MM.1S (cell line): ENCODE measurements around the gene HPCAL1.
"Not testable (repeated sequence)": the region's sequence is repeated elsewhere in the genome, so short reads cannot be mapped to it uniquely, and the experiment has no call there.

Experiments
- DNase-seq: peaks from one replicate; pipeline ENCODE4 v3.0.0-alpha.2; 2015
- H2AFZ ChIP-seq: fragments of 300-600 bp; sonication (generic); 2 replicates; pipeline ENCODE4 v1.6.0; 2016; ENCODE audit warnings: antibody characterized with exemption, low read length
- H3F3A ChIP-seq: fragments of 300-600 bp; sonication (generic); 2 replicates; pipeline ENCODE4 v1.6.1; 2016; ENCODE audit warnings: mild to moderate bottlenecking, antibody characterized with exemption, low read length, moderate library complexity, mixed read lengths; ENCODE audit not compliant: insufficient read depth
- H3K27ac ChIP-seq: fragments of 300-600 bp; sonication (generic); 2 replicates; pipeline ENCODE4 v1.5.1; 2016; ENCODE audit warnings: mild to moderate bottlenecking, low read length
- H3K27me3 ChIP-seq: fragments of 300-600 bp; sonication (generic); replicated peaks from 2 replicates; pipeline ENCODE4 v1.6.0; 2016; ENCODE audit warnings: low read length; ENCODE audit not compliant: insufficient read depth
- H3K36me3 ChIP-seq: fragments of 300-600 bp; sonication (generic); replicated peaks from 2 replicates; pipeline ENCODE4 v1.6.1; 2016; ENCODE audit warnings: mild to moderate bottlenecking, low read length, mixed read lengths; ENCODE audit not compliant: insufficient read depth
- H3K4me1 ChIP-seq: fragments of 300-600 bp; sonication (generic); 2 replicates; pipeline ENCODE4 v1.6.1; 2016; ENCODE audit warnings: low read length, mixed read lengths
- H3K4me2 ChIP-seq: fragments of 300-600 bp; sonication (generic); 2 replicates; pipeline ENCODE4 v1.6.0; 2016; ENCODE audit warnings: low read depth, low read length
- H3K4me3 ChIP-seq: fragments of 300-600 bp; sonication (generic); 2 replicates; pipeline ENCODE4 v1.5.1; 2016; ENCODE audit warnings: low read length, mixed read lengths
- H3K79me2 ChIP-seq: fragments of 300-600 bp; sonication (generic); 2 replicates; pipeline ENCODE4 v1.6.1; 2016; ENCODE audit warnings: mixed run types, low read length, mixed read lengths
- H3K9ac ChIP-seq: fragments of 300-600 bp; sonication (generic); 2 replicates; pipeline ENCODE4 v1.6.1; 2016; ENCODE audit warnings: low read length, mixed read lengths
- H3K9me2 ChIP-seq: fragments of 300-600 bp; sonication (generic); replicated peaks from 2 replicates; pipeline ENCODE4 v1.6.1; 2016; ENCODE audit warnings: mild to moderate bottlenecking, low read length, mixed read lengths; ENCODE audit not compliant: insufficient read depth
- H3K9me3 ChIP-seq: fragments of 300-600 bp; sonication (generic); replicated peaks from 2 replicates; pipeline ENCODE4 v1.6.1; 2016; ENCODE audit warnings: mild to moderate bottlenecking, low read length, mixed read lengths; ENCODE audit not compliant: insufficient read depth
- H4K20me1 ChIP-seq: fragments of 300-600 bp; sonication (generic); 2 replicates; pipeline ENCODE4 v1.6.1; 2016; ENCODE audit warnings: mild to moderate bottlenecking, low read length, moderate library complexity, mixed read lengths; ENCODE audit not compliant: insufficient read depth
- EZH2 ChIP-seq: fragments of 300-600 bp; sonication (generic); optimal IDR thresholded peaks from 2 replicates; pipeline ENCODE3; 2017; ENCODE audit warnings: low read depth, mild to moderate bottlenecking, antibody characterized with exemption, low read length, mixed read lengths
- EZH2phosphoT487 ChIP-seq: fragments of 300-600 bp; sonication (generic); IDR thresholded peaks from 2 replicates; pipeline ENCODE4 v1.6.1; 2018; ENCODE audit warnings: antibody characterized with exemption, low read length
- TF ChIP-seq, protein P1 (sequence below): fragments of 300-600 bp; sonication (generic); IDR thresholded peaks from 2 replicates; pipeline ENCODE4 v1.5.1; 2016; ENCODE audit warnings: antibody characterized with exemption, low read length, mixed read lengths

The HPCAL1 gene

DNA sequence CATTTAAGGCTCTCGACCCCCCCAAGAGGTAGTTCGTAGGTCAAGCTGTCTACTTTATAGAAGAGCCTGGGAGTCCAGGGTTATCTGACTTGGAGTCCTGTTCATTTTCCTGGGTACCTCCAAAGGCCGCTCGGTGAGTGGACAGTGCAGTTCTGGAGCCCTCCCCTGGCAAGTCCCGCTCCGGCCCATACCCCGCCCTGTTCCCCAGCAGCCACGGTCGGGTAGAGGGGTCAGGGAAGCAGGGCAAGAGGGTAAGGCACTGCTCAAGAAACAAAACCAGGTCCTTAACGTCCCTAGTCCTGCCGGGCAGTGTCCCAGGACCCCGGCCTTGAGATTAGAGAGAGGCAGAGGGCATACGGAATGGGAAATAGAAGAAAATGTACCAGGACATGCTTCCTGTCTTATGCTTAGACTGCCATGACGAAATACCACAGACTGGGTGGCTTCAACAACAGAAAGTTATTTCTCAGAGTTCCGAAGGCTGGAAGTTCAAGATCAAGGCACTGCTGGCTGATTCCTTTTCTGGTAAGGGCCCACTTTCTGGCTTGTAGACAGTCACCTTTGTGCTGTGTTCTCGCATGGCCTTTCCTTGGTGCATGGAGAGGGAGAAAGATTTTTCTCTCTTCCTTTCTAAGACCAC, 5.4 kb upstream of the HPCAL1 start:
- Histone ChIP-seq H2AFZ (no peak overlapping the region), H3K4me2 (no peak overlapping the region), H3K27me3 (no peaks in the 10 kb centered on the region), H3K9me3 (no peaks in the 10 kb centered on the region), H3K4me1 (no peaks in the 10 kb centered on the region), H3K9ac (no peak overlapping the region), H3K4me3 (no peak overlapping the region), H3K27ac (no peak overlapping the region), H3F3A (no peaks in the 10 kb centered on the region), H3K36me3 (no peaks in the 10 kb centered on the region), H3K9me2 (no peaks in the 10 kb centered on the region), H4K20me1 (no peaks in the 10 kb centered on the region), H3K79me2 (no peaks in the 10 kb centered on the region)
- DNase-seq, result no peak
- TF ChIP-seq, protein P1, sequence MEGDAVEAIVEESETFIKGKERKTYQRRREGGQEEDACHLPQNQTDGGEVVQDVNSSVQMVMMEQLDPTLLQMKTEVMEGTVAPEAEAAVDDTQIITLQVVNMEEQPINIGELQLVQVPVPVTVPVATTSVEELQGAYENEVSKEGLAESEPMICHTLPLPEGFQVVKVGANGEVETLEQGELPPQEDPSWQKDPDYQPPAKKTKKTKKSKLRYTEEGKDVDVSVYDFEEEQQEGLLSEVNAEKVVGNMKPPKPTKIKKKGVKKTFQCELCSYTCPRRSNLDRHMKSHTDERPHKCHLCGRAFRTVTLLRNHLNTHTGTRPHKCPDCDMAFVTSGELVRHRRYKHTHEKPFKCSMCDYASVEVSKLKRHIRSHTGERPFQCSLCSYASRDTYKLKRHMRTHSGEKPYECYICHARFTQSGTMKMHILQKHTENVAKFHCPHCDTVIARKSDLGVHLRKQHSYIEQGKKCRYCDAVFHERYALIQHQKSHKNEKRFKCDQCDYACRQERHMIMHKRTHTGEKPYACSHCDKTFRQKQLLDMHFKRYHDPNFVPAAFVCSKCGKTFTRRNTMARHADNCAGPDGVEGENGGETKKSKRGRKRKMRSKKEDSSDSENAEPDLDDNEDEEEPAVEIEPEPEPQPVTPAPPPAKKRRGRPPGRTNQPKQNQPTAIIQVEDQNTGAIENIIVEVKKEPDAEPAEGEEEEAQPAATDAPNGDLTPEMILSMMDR, result no peak
- no peak for TF ChIP-seq EZH2
- TF ChIP-seq EZH2phosphoT487, result no peak

DNA sequence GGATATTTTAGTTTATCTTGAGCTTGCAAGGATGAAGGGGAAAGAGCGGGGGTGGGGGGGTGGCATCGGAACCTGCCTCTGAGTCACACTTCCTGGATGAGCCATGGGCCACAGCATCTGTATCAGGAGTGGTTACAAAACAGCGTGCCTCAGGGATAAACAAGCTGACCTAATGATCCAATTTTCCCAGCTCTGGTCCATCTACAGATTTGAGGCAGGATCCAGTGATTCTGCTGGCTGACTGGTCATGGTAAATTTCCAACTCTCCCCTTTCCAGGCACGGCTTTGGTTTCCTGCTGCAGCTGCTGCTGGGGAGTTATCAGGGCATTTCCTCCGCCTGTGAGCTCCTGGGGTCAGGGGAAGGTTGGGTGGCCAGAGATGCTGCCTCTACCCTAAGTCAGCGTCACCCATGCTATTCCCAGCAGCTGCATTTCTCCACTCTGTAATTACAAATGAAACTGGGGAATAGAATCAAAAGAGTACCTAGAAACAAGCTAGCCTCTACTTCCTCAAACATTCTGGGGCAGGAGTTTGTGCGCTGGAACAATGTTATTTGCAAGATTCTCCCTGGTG, 4.7 kb upstream of the HPCAL1 start:
- no peak for DNase-seq
- H3K9ac ChIP-seq, result no peak overlapping the region
- H3K27me3 ChIP-seq, result no peaks in the 10 kb centered on the region
- H3K9me3 ChIP-seq, result no peaks in the 10 kb centered on the region
- no peaks in the 10 kb centered on the region for H3K36me3 ChIP-seq
- peaks cover under 1% of the 10 kb centered on the region for H3K79me2 ChIP-seq
- H3K27ac ChIP-seq, result no peak overlapping the region
- no peak overlapping the region for H2AFZ ChIP-seq
- no peaks in the 10 kb centered on the region for H3F3A ChIP-seq
- no peaks in the 10 kb centered on the region for H3K9me2 ChIP-seq
- H3K4me3 ChIP-seq, result no peak overlapping the region
- TF ChIP-seq EZH2 (no peak), EZH2phosphoT487 (no peak)
- TF ChIP-seq, protein P1, result no peak
- no peaks in the 10 kb centered on the region for H3K4me1 ChIP-seq
- H4K20me1 ChIP-seq, result no peaks in the 10 kb centered on the region
- H3K4me2 ChIP-seq, result no peak overlapping the region

DNA sequence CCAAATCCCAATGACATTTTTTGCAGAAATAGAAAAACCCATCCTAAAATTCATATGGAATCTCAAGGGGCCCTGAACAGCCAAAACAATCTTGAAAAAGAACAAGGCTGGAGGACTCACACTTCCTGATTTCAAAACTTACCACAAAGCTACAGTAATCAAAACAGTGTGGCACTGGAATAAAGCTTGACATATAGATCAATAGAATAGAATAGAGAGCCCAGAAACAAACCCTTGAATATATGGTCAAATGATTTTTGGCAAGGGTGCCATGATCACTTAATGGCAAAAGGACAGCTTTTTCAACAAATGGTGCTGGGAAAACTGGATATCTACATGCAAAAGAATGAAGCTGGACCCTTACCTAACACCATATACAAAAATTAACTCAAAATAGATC, 3.9 kb upstream of the HPCAL1 start:
- not testable (repeated sequence) for H3K4me2 ChIP-seq, H4K20me1 ChIP-seq, H3K4me1 ChIP-seq, DNase-seq, H3K27ac ChIP-seq, H3K9ac ChIP-seq, H3F3A ChIP-seq, H3K9me3 ChIP-seq, H3K79me2 ChIP-seq, H3K27me3 ChIP-seq, H3K9me2 ChIP-seq, H3K4me3 ChIP-seq, H2AFZ ChIP-seq, H3K36me3 ChIP-seq

DNA sequence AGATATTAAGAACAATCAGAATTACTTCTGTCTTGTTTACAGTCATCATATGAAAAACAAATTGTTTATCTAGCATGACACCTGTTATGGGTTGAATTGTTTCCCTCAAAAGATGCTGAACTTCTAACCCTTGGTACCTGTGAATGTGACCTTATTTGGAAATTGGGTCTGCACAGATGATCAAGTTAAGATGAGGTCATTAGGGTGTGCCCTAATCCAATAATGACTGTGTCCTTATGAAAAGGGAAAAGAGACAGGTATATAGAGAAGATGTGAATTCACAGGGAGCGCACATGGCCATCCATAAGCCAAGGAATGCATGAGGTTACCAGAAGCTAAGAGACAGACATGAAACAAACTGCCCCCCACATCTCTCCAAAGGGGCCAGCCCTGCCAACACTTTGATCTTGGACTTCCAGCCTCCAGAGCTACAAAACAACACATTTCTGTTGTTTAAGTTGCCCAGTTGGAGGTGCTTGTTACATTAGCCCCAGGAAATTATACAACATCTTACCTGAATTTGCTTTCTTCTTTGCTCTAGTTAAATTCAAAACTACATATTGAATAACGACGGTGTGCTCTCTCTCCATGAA, 2.3 kb upstream of the HPCAL1 start:
- H3K79me2 ChIP-seq, result peaks cover 25% of the 10 kb centered on the region
- no peak overlapping the region for H3K4me2 ChIP-seq
- no peak for TF ChIP-seq EZH2phosphoT487
- TF ChIP-seq EZH2, result no peak
- TF ChIP-seq, protein P1, result no peak
- H3K9me2 ChIP-seq, result no peaks in the 10 kb centered on the region
- no peaks in the 10 kb centered on the region for H3K9me3 ChIP-seq
- no peak overlapping the region for H2AFZ ChIP-seq
- H3K9ac ChIP-seq, result no peak overlapping the region
- H3K27me3 ChIP-seq, result no peaks in the 10 kb centered on the region
- no peak overlapping the region for H3K27ac ChIP-seq
- H3K4me1 ChIP-seq, result 0 out of 2 replicates have a peak, but pooled peaks cover 4% of the 10 kb centered on the region
- DNase-seq, result no peak
- H3K4me3 ChIP-seq, result no peak overlapping the region
- H4K20me1 ChIP-seq, result peaks cover 4% of the 10 kb centered on the region; the same call in 1 of the 2 replicates
- peaks cover 20% of the 10 kb centered on the region for H3F3A ChIP-seq
- no peaks in the 10 kb centered on the region for H3K36me3 ChIP-seq
